K562 (cell line): Measurements from ENCODE around the gene PHF12. TPM values are rescaled to one million over a fixed set of nuclear protein-coding genes. Genes with fewer than 3 reads are reported as not detected.

Experiments
- CAMTA2 ChIP-seq: fragments of 250-450 bp; sonication (Bioruptor Pico); conservative IDR thresholded peaks from 2 replicates; pipeline ENCODE4 v1.5.1; 2022
- CBX3 ChIP-seq, 2 experiments: IDR thresholded peaks; 1 replicate in 1 of 2; 2 replicates in 1 of 2; pipeline ENCODE4 v1.6.1; 2012; ENCODE audit warnings: inconsistent platforms in 2 of 2, low read length in 2 of 2, borderline replicate concordance in 1 of 2, control low read depth in 1 of 2
- GATAD2A ChIP-seq: fragments of 450-650 bp; IDR thresholded peaks from 2 replicates; pipeline ENCODE4 v1.6.1; 2017
- HNRNPH1 ChIP-seq: fragments of 200-400 bp; formaldehyde crosslinking; optimal IDR thresholded peaks from 2 replicates; pipeline ENCODE3; 2017; ENCODE audit warnings: low read depth, mild to moderate bottlenecking, low read length, moderate library complexity
- JUND ChIP-seq, 2 experiments: IDR thresholded peaks; 2 replicates in 1 of 2; 3 replicates in 1 of 2; pipeline ENCODE4 v1.6.1; 2011; ENCODE audit warnings: borderline replicate concordance in 2 of 2, low read depth in 2 of 2, low read length in 2 of 2, improper control_type of control experiment in 1 of 2, missing biosample characterization in 1 of 2, missing genetic modification characterization in 1 of 2, missing genetic modification reagents in 1 of 2
- LARP7 ChIP-seq: fragments of 450-650 bp; IDR thresholded peaks from 2 replicates; pipeline ENCODE4 v1.6.1; 2016
- MAZ ChIP-seq, 2 experiments: fragments of 450-650 bp in 1 of 2; sonication (generic) in 1 of 2; formaldehyde crosslinking; IDR thresholded peaks in 1 of 2; conservative IDR thresholded peaks in 1 of 2; 2 replicates each; pipeline versions ENCODE4 v1.4.0 to v1.5.0; 2020; ENCODE audit warnings: mild to moderate bottlenecking in 1 of 2, missing genetic modification reagents in 1 of 2
- MTA3 ChIP-seq: fragments of 450-650 bp; formaldehyde crosslinking; IDR thresholded peaks from 2 replicates; pipeline ENCODE4 v1.6.1; 2017; ENCODE audit warnings: mild to moderate bottlenecking, borderline replicate concordance
- NCOA1 ChIP-seq: fragments of 450-650 bp; IDR thresholded peaks from 2 replicates; pipeline ENCODE4 v1.6.1; 2016; ENCODE audit warnings: low read depth
- NFXL1 ChIP-seq: fragments of 450-650 bp; formaldehyde crosslinking; IDR thresholded peaks from 2 replicates; pipeline ENCODE4 v1.4.0; 2021; ENCODE audit warnings: mild to moderate bottlenecking
- PHF8 ChIP-seq: fragments of 200-600 bp; sonication (generic); IDR thresholded peaks from 2 replicates; pipeline ENCODE4 v1.6.1; 2012; ENCODE audit warnings: mixed run types, mild to moderate bottlenecking, inconsistent platforms, low read length, moderate library complexity, borderline replicate concordance
- POLR2AphosphoS5 ChIP-seq: IDR thresholded peaks from 2 replicates; pipeline ENCODE4 v1.6.1; 2011; ENCODE audit warnings: mild to moderate bottlenecking, low read depth, low read length, moderate library complexity; ENCODE audit not compliant: control insufficient read depth, insufficient read depth
- RAD51 ChIP-seq: fragments of 450-650 bp; IDR thresholded peaks from 2 replicates; pipeline ENCODE4 v1.7.1; 2016; ENCODE audit warnings: low read depth, mild to moderate bottlenecking, borderline replicate concordance
- RFX1 ChIP-seq: fragments of 450-650 bp; IDR thresholded peaks from 2 replicates; pipeline ENCODE4 v1.6.1; 2016; ENCODE audit warnings: mild to moderate bottlenecking, moderate library complexity
- TBP ChIP-seq: optimal IDR thresholded peaks from 2 replicates; pipeline ENCODE3; 2011; ENCODE audit warnings: low read depth, low read length, improper control_type of control experiment
- TCF7 ChIP-seq: sonication (generic); IDR thresholded peaks from 2 replicates; pipeline ENCODE4 v1.6.1; 2016; ENCODE audit warnings: antibody characterized with exemption, borderline replicate concordance
- TEAD1 ChIP-seq, 2 experiments: fragments of 450-650 bp in 1 of 2; sonication (generic) in 1 of 2; formaldehyde crosslinking; IDR thresholded peaks; 2 replicates each; pipeline versions ENCODE4 v1.4.0 to v1.8.0; 2020 to 2022; ENCODE audit warnings: mild to moderate bottlenecking in 2 of 2, missing genetic modification reagents in 1 of 2
- THRAP3 ChIP-seq: fragments of 450-650 bp; IDR thresholded peaks from 2 replicates; pipeline ENCODE4 v1.6.1; 2016; ENCODE audit warnings: mild to moderate bottlenecking, inconsistent platforms, borderline replicate concordance
- TRIM28 ChIP-seq: fragments of 450-650 bp; IDR thresholded peaks from 2 replicates; pipeline ENCODE4 v1.6.1; 2017
- ZBTB1 ChIP-seq: sonication (generic); formaldehyde crosslinking; IDR thresholded peaks from 2 replicates; pipeline ENCODE4 v1.8.1; 2023; ENCODE audit warnings: missing genetic modification reagents, low read depth, mild to moderate bottlenecking, borderline replicate concordance
- ZEB2 ChIP-seq: fragments of 450-650 bp; IDR thresholded peaks from 2 replicates; pipeline ENCODE4 v1.6.1; 2016
- ZFPM2 ChIP-seq: fragments of 250-450 bp; sonication (Bioruptor Pico); IDR thresholded peaks from 2 replicates; pipeline ENCODE4 v1.5.1; 2022; ENCODE audit warnings: mild to moderate bottlenecking
- ZFX ChIP-seq: sonication (generic); formaldehyde crosslinking; IDR thresholded peaks from 2 replicates; pipeline ENCODE4 v1.8.0; 2022; ENCODE audit warnings: mild to moderate bottlenecking, missing genetic modification reagents, moderate library complexity
- ZNF253 ChIP-seq: fragments of 250-450 bp; sonication (Bioruptor Pico); conservative IDR thresholded peaks from 2 replicates; pipeline ENCODE4 v1.6.1; 2021; ENCODE audit warnings: mild to moderate bottlenecking
- ZNF311 ChIP-seq: fragments of 250-450 bp; sonication (Bioruptor Pico); IDR thresholded peaks from 2 replicates; pipeline ENCODE4 v1.4.0; 2020; ENCODE audit warnings: mild to moderate bottlenecking, moderate library complexity
- ZNF431 ChIP-seq: sonication (generic); formaldehyde crosslinking; IDR thresholded peaks from 2 replicates; pipeline ENCODE4 v1.8.0; 2022; ENCODE audit warnings: mild to moderate bottlenecking, missing genetic modification reagents
- ZNF57 ChIP-seq: fragments of 450-650 bp; formaldehyde crosslinking; IDR thresholded peaks from 2 replicates; pipeline ENCODE4 v1.4.0; 2020; ENCODE audit warnings: mild to moderate bottlenecking, moderate library complexity
- ZNF644 ChIP-seq: fragments of 200-800 bp; sonication (Bioruptor generic); IDR thresholded peaks from 2 replicates; pipeline ENCODE4 v1.6.1; 2016; ENCODE audit warnings: low read depth, missing genetic modification characterization, missing compliant biosample characterization
- ZSCAN29 ChIP-seq: fragments of 450-650 bp; IDR thresholded peaks from 2 replicates; pipeline ENCODE4 v1.6.1; 2017
- polyA plus RNA-seq, 8 experiments: library from polyadenylated mRNA; depleted of rRNA in 4 of 8; stranded (reverse) in 5 of 8; unstranded in 3 of 8; fragments of >200 nt; fragmentation: Nextera tagmentation in 2 of 8; fragmentation: Illumina TruSeq in 1 of 8; extraction: Ambion mirVana in 2 of 8; extraction: Trizol in 1 of 8; gene quantifications; 2 replicates each; pipeline versions ENCODE4 v1.2.1 to v1.2.3, GENCODE V29; 2011 to 2014; ENCODE audit warnings: inconsistent platforms in 1 of 8, missing spikeins in 1 of 8
- total RNA-seq, 7 experiments: library from RNA; depleted of rRNA in 6 of 7; stranded (reverse); fragments of >200 nt in 6 of 7; fragmentation: Illumina TruSeq in 2 of 7; extraction: Trizol in 2 of 7; gene quantifications; 2 replicates each; pipeline versions ENCODE4 v1.2.1 to v1.2.3, GENCODE V29; 2011 to 2021; ENCODE audit warnings: low replicate concordance in 1 of 7
- TF ChIP-seq, protein P1 (sequence below): fragments of 200-800 bp; sonication (Bioruptor generic); IDR thresholded peaks from 2 replicates; pipeline ENCODE4 v1.6.1; 2017; ENCODE audit warnings: missing genetic modification characterization, missing compliant biosample characterization

PHF12 gene
- total and polyA plus RNA-seq, 9 of the 15 experiments (the other 6 are each of a cell fraction or from before 2014, with no cell fraction given): 0.82 to 31.3 (median 13.5) TPM

DNA sequence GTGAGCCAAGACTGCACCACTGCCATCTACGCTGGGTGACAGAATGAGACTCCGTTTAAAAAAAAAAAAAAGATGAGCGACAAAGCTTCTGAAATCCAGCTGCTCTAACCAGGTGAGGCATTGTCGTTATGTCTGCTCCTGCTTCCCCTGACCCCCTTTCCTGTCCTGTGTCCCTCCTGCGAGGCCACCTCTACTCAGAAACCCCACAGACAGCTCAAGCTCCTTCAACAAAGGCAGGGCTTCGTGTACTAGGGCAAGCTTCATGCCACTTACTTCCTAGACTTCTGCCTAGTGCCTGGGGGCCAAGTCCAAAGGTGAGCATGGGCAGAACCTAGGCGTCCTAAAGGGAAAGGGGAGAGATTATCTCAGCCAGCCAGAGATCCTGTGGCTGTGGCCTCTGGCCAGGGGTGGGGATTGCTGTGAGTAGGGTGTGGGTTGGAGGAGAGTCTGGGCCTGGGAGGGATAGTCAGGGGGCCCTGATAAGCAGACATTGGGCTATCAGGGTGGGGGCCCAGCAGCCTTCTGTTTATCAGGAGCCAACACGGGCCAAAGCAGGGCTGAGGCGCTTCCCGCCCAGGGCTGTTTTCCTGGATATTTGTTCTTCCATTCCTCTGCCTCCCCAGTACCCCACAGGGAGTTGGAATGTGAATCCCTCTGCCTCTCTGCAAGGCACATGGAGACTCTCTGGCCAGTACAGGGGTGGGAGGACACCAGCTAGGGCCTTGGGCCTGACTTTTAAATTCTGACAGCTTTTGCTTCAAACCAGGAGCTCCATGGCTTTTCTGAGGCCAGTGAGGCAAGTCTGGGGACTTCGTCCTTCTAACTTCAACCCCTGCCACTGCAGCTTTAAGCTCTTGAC lies 86.1 kb downstream of the PHF12 start (continued):
- TF ChIP-seq THRAP3 (no peak), TCF7 (peak; percentile 68; the same call in 1 of the 2 replicates), ZNF431 (CRISPR knock-in tag) (peak; percentile 48; the same call in 1 of the 2 replicates), RAD51 (peak; percentile 53; the same call in 1 of the 2 replicates), ZFX (peak; percentile 61; the same call in 1 of the 2 replicates), TBP (peak; percentile 60), CAMTA2 (CRISPR knock-in tag) (0 out of 2 replicates have a peak, but pooled peaks have one; percentile 34), JUND (IDR thresholded peaks at IDR 0.05; ENCODE audit: borderline replicate concordance, low read depth, low read length) (peak; percentile 85), JUND (tag; IDR thresholded peaks at IDR 0.05; ENCODE audit: borderline replicate concordance, low read depth, low read length) (0 out of 3 replicates have a peak, but pooled peaks have one; percentile 59), ZNF644 (tag) (peak; percentile 95), NCOA1 (peak; percentile 96), ZNF253 (CRISPR knock-in tag) (no peak), POLR2AphosphoS5 (peak; percentile 99), HNRNPH1 (no peak), GATAD2A (peak; percentile 98), LARP7 (no peak; the same call in 1 of the 2 replicates), NFXL1 (CRISPR knock-in tag) (no peak), ZNF311 (CRISPR knock-in tag) (peak; percentile 94), MTA3 (peak; percentile 94), CBX3 (IDR thresholded peaks at IDR 0.05; ENCODE audit: borderline replicate concordance in 1 of 2, low read length in 2 of 2) (peak in 1 of 2 experiments; percentile 82; a peak in 2 of 3 replicates), PHF8 (peak; percentile 20; the same call in 1 of the 2 replicates), ZSCAN29 (no peak; the same call in 1 of the 2 replicates), RFX1 (no peak), ZNF57 (CRISPR knock-in tag) (no peak), ZFPM2 (no peak), TEAD1 (CRISPR knock-in tag; IDR thresholded peaks at IDR 0.05) (peak; percentile 86 to 92), MAZ (CRISPR knock-in tag; conservative IDR thresholded peaks at IDR 0.05 in 1 of 2, IDR thresholded peaks at IDR 0.05 in 1 of 2) (peak; percentile 94 to 99), ZEB2 (peak; percentile 97; the same call in 1 of the 2 replicates), TRIM28 (peak; percentile 47; the same call in 1 of the 2 replicates), ZBTB1 (CRISPR knock-in tag) (no peak)
- TF ChIP-seq, protein P1, sequence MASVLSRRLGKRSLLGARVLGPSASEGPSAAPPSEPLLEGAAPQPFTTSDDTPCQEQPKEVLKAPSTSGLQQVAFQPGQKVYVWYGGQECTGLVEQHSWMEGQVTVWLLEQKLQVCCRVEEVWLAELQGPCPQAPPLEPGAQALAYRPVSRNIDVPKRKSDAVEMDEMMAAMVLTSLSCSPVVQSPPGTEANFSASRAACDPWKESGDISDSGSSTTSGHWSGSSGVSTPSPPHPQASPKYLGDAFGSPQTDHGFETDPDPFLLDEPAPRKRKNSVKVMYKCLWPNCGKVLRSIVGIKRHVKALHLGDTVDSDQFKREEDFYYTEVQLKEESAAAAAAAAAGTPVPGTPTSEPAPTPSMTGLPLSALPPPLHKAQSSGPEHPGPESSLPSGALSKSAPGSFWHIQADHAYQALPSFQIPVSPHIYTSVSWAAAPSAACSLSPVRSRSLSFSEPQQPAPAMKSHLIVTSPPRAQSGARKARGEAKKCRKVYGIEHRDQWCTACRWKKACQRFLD (CRISPR knock-in tag): peak; percentile 97
